KMS-11 (cell line): ENCODE data around the gene STXBP3.

ENCODE experiments used
- H2AFZ ChIP-seq: fragments of 200-600 bp; sonication (generic); 2 replicates; pipeline ENCODE4 v1.6.1; 2016; ENCODE audit warnings: antibody characterized with exemption, mixed run types, low read depth
- H3K27ac ChIP-seq: fragments of 200-600 bp; sonication (generic); 2 replicates; pipeline ENCODE4 v1.6.1; 2016; ENCODE audit warnings: mild to moderate bottlenecking, mixed run types
- H3K27me3 ChIP-seq: fragments of 200-600 bp; sonication (generic); 2 replicates; pipeline ENCODE4 v1.6.1; 2017; ENCODE audit warnings: mild to moderate bottlenecking, low read depth, mixed run types, moderate library complexity; ENCODE audit not compliant: insufficient read depth
- H3K36me3 ChIP-seq: fragments of 200-600 bp; sonication (generic); 2 replicates; pipeline ENCODE4 v1.6.1; 2017; ENCODE audit warnings: mild to moderate bottlenecking, mixed run types; ENCODE audit not compliant: insufficient read depth
- H3K4me1 ChIP-seq: fragments of 200-600 bp; sonication (generic); 2 replicates; pipeline ENCODE4 v1.6.1; 2016; ENCODE audit warnings: mild to moderate bottlenecking, low read depth, mixed run types; ENCODE audit not compliant: poor library complexity, severe bottlenecking
- H3K4me2 ChIP-seq: fragments of 200-600 bp; sonication (generic); 2 replicates; pipeline ENCODE4 v1.7.0; 2016; ENCODE audit warnings: mild to moderate bottlenecking, mixed run types
- H3K4me3 ChIP-seq: fragments of 200-600 bp; sonication (generic); IDR thresholded peaks from 2 replicates; pipeline ENCODE4 v1.6.1; 2017; ENCODE audit warnings: low read depth, low read length, mixed read lengths; ENCODE audit not compliant: insufficient read depth
- H3K79me2 ChIP-seq: fragments of 200-600 bp; sonication (generic); 2 replicates; pipeline ENCODE4 v1.6.1; 2016; ENCODE audit warnings: low read depth, mixed run types; ENCODE audit not compliant: insufficient read depth
- H3K9ac ChIP-seq: fragments of 200-600 bp; sonication (generic); 2 replicates; pipeline ENCODE4 v1.6.1; 2016; ENCODE audit warnings: mild to moderate bottlenecking, mixed run types
- H4K20me1 ChIP-seq: fragments of 200-600 bp; sonication (generic); 2 replicates; pipeline ENCODE4 v1.6.1; 2016; ENCODE audit warnings: mild to moderate bottlenecking, mixed run types; ENCODE audit not compliant: insufficient read depth
- TF ChIP-seq, protein P1 (sequence below): fragments of 200-600 bp; sonication (generic); conservative IDR thresholded peaks from 2 replicates; pipeline ENCODE4 v1.6.1; 2017; ENCODE audit warnings: low read depth, mild to moderate bottlenecking, antibody characterized with exemption, low read length, moderate library complexity, mixed read lengths

STXBP3 gene

DNA sequence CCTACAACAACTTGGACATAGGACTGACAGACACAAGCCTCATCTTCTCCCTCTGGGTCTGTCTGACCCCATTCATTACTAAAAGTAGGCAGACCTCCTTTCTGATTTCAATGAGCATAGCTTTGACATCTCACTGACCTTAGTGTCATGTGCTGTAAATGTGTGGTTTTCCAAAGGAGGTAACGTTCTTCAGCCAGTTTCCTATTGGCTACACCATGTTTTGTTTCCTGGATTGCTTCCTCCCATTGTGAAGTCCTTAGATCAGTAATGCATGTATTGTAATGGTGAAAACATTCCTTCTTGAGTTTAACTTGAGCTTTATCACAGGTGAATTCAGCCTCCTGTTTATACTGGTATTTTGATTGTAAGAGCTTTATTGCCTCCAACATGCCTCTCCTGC is 20.6 kb downstream of the STXBP3 start:
- H3K9ac ChIP-seq = no peak overlapping the region
- no peaks in the 10 kb centered on the region for H3K36me3 ChIP-seq
- H3K27me3 ChIP-seq = no peaks in the 10 kb centered on the region
- no peak overlapping the region for H2AFZ ChIP-seq
- no peaks in the 10 kb centered on the region for H4K20me1 ChIP-seq
- no peaks in the 10 kb centered on the region for H3K79me2 ChIP-seq
- H3K4me2 ChIP-seq = no peak overlapping the region
- H3K4me1 ChIP-seq = no peaks in the 10 kb centered on the region
- H3K27ac ChIP-seq = no peak overlapping the region
- TF ChIP-seq, protein P1, sequence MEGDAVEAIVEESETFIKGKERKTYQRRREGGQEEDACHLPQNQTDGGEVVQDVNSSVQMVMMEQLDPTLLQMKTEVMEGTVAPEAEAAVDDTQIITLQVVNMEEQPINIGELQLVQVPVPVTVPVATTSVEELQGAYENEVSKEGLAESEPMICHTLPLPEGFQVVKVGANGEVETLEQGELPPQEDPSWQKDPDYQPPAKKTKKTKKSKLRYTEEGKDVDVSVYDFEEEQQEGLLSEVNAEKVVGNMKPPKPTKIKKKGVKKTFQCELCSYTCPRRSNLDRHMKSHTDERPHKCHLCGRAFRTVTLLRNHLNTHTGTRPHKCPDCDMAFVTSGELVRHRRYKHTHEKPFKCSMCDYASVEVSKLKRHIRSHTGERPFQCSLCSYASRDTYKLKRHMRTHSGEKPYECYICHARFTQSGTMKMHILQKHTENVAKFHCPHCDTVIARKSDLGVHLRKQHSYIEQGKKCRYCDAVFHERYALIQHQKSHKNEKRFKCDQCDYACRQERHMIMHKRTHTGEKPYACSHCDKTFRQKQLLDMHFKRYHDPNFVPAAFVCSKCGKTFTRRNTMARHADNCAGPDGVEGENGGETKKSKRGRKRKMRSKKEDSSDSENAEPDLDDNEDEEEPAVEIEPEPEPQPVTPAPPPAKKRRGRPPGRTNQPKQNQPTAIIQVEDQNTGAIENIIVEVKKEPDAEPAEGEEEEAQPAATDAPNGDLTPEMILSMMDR = no peak
- H3K4me3 ChIP-seq = no peak overlapping the region

DNA sequence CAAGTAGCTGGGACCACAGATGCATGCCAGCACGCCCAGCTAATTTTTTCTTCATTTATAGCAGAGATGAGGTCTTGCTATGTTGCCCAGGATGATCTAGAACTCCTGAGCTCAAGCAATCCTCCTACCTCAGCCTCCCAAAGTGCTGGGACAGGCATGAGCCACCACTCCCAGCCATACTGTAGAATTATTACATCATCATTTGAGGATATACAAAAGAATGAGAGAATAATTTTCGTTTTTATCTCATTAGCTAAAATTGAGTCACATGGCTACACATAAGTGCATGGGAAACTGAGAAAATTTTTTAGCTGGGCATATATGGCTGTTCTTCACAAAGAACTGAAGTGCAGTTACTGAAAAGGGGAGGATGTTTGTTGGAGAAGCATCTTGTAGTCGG is 21.2 kb downstream of the STXBP3 start:
- TF ChIP-seq, protein P1 = no peak
- no peak overlapping the region for H3K4me3 ChIP-seq

DNA sequence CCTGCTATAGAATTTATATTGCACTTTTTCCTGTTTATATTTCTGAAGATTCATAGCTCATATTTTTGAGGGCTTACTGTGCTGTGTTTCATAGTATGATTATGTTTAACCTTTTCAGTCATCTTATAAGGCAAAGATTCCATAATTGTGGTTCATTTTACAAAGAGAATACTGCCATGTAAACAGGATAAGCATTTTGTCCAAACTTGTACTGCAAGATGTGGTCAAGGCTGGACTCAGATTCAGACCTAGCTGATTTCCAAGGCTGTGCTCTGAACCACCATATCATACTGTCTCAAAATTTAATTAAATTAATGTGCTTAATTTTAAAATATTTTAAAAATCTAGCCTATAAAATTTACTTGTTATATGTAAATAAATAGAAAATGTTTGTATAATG is 31.4 kb downstream of the STXBP3 start:
- Histone ChIP-seq H3K27me3 (no peaks in the 10 kb centered on the region), H2AFZ (no peak overlapping the region), H3K4me2 (no peak overlapping the region), H3K36me3 (no peaks in the 10 kb centered on the region), H3K4me1 (no peaks in the 10 kb centered on the region), H3K79me2 (no peaks in the 10 kb centered on the region), H3K9ac (no peak overlapping the region), H3K27ac (no peak overlapping the region), H3K4me3 (no peak overlapping the region), H4K20me1 (no peaks in the 10 kb centered on the region)
- TF ChIP-seq, protein P1 = no peak

More for the DNA sequence above, 21.2 kb downstream of the STXBP3 start:
- Histone ChIP-seq H3K27ac (no peak overlapping the region), H3K36me3 (no peaks in the 10 kb centered on the region), H3K9ac (no peak overlapping the region), H3K4me1 (no peaks in the 10 kb centered on the region), H2AFZ (no peak overlapping the region), H3K4me2 (no peak overlapping the region), H3K27me3 (no peaks in the 10 kb centered on the region), H3K79me2 (no peaks in the 10 kb centered on the region), H4K20me1 (no peaks in the 10 kb centered on the region)

DNA sequence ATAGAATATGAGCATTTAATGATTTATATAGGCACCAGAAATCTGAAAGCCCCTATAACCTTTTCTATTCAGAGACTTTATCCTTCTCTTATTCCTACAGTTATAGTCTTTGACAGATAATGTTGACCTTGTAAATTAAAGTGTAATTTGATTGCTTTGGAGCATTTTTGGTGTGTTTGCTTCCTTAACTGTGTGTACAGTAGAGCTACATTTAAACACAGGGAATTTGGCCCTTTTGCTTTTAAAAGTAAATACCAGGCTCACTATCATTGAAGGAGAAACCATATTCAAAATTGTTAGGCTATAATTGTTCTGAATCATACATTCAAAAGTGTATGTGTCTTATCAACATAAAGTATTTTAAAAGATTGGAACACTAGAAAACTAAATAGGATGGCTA is 33.0 kb downstream of the STXBP3 start:
- Histone ChIP-seq H3K4me3 (no peak overlapping the region), H3K36me3 (no peaks in the 10 kb centered on the region), H3K27me3 (no peaks in the 10 kb centered on the region), H2AFZ (no peak overlapping the region), H4K20me1 (no peaks in the 10 kb centered on the region), H3K79me2 (no peaks in the 10 kb centered on the region), H3K4me1 (no peaks in the 10 kb centered on the region), H3K27ac (no peak overlapping the region), H3K4me2 (no peak overlapping the region), H3K9ac (no peak overlapping the region)
- TF ChIP-seq, protein P1 = no peak
